G401 (cell line): ENCODE measurements around the gene SPRING1. TPM values are rescaled to one million over a fixed set of nuclear protein-coding genes. Genes with fewer than 3 reads are reported as not detected.

ENCODE experiments used
- DNase-seq: peaks from one replicate; pipeline ENCODE4 v3.0.0-alpha.2; 2015; ENCODE audit warnings: low spot score
- in situ Hi-C: cut with HindIII; loops from 2 replicates; pipeline ENCODE4 v1.10.0; 2016; ENCODE audit warnings: low sequenced_read_pairs, mixed read lengths
- total RNA-seq: library from RNA; depleted of rRNA; stranded (reverse); fragments of >200 nt; shearing (Covaris generic); gene quantifications from 2 replicates; pipeline ENCODE4 v1.2.3, GENCODE V29; 2014; rRNA removed

SPRING1 gene
- total RNA-seq, 1 experiment from 2014 or later, result 46.3 TPM

DNA sequence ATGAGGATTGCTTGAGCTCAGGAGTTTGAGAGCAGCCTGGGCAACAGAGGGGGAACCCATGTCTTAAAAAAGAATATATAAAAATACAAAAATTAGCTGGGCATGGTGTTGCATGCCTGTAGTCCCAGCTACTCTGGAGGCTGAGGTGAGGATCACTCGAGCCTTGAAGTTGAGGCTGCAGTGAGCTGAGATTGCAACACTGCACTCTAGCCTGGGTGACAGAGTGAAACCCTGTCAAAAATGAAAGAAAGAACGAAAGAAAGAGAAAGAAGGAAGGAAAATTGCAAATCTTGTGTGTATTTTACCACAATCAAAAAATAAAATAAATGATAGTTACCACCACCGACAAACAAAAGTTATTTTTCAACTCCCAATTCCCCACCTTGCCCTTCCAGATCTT, 45.3 kb downstream of the SPRING1 start:
- in situ Hi-C loops, result no loop called here
- no peak for DNase-seq

DNA sequence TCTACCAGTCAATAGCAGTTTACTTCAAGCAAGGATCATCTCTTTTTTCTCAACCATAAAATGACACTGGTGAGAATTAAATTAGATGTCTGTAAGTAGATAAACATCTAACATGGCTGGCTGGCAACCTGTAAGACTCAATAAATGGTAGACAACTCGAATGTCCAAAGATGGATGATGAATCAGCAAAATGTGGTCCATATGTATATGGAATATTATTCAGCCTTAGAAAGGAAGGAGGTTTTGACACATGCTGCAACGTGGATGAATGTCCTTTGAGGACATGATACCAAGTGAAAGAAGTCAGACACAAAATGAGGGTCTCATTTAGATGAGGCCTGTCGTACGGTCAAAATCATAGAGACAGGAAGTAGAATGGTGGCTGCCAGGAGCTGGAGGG, 46.2 kb downstream of the SPRING1 start:
- DNase-seq, result no peak
- in situ Hi-C loops, result no loop called here

DNA sequence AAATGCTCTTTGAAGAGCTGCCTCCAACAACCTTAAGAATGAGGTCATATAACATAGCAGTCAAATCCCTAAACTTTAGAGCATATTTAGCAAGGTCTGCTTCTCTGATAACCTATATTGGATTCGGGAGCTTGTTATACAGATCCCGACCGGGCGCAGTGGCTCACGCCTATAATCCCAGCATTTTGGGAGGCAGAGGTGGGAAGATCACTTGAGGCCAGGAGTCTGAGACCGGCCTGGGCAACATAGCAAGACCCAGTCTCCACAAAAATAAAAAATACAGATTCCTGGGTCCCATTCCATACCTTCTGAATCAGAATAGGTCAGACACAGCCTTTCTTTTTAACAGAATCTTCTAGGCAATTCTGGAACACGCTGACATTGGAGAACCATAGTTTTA, 46.7 kb downstream of the SPRING1 start:
- in situ Hi-C loops, result no loop called here
- no peak for DNase-seq

DNA sequence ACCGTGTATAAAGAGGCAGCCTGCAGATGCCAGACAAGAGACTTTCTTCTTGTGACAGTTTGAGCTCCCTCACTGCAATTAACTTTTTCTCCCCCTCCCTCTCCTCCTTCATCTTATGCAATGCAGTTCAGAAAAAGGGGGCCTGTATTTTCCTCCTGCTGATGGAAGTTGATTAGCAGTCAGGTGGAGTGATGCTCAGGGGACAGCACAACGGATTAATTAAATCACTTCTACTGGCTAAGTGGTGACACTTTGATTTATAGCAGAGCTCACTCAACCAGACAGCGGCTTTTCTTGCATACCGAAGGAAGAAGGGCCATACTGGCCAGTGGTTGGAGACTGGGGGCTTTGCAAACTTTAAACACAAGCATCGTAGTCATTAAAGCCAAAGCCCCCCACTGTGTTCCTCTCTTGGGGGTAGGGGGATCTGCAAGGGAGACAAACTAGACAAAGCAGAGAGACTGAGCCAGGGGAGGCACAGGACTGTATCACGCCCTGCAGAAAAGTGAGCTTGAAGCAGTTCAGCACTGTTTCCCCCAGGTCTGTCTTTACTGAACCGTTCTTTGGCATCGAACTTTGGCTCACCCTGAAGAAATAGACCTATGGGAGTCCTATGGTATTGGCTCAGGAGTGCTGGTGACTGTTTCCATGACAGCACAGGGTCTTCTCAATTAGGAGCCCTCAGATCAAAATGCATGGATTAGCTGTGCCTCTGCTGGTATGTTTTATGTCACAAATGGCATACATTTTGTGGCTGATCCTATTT, 47.7 kb downstream of the SPRING1 start:
- in situ Hi-C loops, result no loop called here
- no peak for DNase-seq

DNA sequence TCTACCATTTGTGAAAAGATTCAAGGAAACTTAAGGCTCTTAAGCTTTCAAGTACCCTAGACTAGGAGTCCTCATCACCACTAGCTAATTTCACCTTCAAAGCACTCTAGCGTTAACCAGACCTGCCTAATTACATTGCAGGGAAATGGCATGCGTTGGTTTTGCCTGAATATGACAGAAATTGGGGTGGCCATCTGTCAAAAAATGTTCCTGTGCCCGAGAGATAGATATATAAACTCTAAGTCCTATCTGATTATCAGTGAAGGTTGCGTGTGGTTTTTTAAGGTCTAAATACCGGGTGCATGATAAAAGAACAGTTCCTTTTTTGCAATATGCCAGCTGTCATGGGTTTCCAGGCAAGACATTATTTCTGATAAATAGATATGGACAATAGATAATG, 48.3 kb downstream of the SPRING1 start:
- in situ Hi-C loops, result no loop called here
- no peak for DNase-seq

Other genes starting within 250 kb of the SPRING1 start
- gene MAP1LC3B2, start 178.7 kb downstream of the SPRING1 start, total RNA-seq, result 0.34 TPM in 1 of 2 replicates, not detected in the other
- gene RNFT2, start 246 bp upstream of the SPRING1 start, total RNA-seq, result 5.3 and 7.8 TPM in 2 replicates
- 6.2 and 8.9 TPM in 2 replicates for gene HRK, start 143.4 kb upstream of the SPRING1 start, total RNA-seq
- 18.4 and 21.6 TPM in 2 replicates for gene FBXW8, start 172.9 kb upstream of the SPRING1 start, total RNA-seq